ENCODE data around the gene ORC5. TPM values are rescaled to one million over a fixed set of nuclear protein-coding genes. Genes with fewer than 3 reads are reported as not detected.

ORC5 gene
- polyA plus RNA-seq, 3 donors = 2.8 to 7.9 (median 7.0) TPM

GRCh38 chr7:104089612-104090011, 118.2 kb downstream of the ORC5 start:
- no peak for DNase-seq
- 92% methylated on average over 2 of the region's 3 CpGs for WGBS (ENCODE audit: insufficient coverage)
- intact Hi-C loops (cut with micrococcal nuclease) = no loop called here
- Mint-ChIP-seq H3K27ac (no peak overlapping the region), H3K27me3 (ENCODE audit: low read depth in 3 of 3) (peaks cover 0 to 6% (median 5%) of the 10 kb centered on the region in 3 donors), H3K36me3 (no peaks in the 10 kb centered on the region), H3K4me1 (no peaks in the 10 kb centered on the region), H3K9me3 (peaks cover 0 to 4% (median 1%) of the 10 kb centered on the region in 7 donors), H3K4me3 (no peak overlapping the region)
- Histone ChIP-seq H3K27me3 (ENCODE audit: control insufficient read depth in 2 of 2, insufficient read depth in 2 of 2, low read length in 2 of 2) (no peaks in the 10 kb centered on the region), H3K9me3 (replicated peaks in 1 of 2; ENCODE audit: control insufficient read depth in 1 of 2, insufficient read depth in 1 of 2, low read length in 2 of 2) (no peaks in the 10 kb centered on the region), H3K9ac (ENCODE audit: insufficient read depth, low read length, poor library complexity, severe bottlenecking) (no peak overlapping the region), H3K27ac (ENCODE audit: low read depth in 1 of 2, low read length in 2 of 2) (no peak overlapping the region), H3K36me3 (replicated peaks in 1 of 2; ENCODE audit: control insufficient read depth in 1 of 2, insufficient read depth in 2 of 2, low read length in 2 of 2) (no peaks in the 10 kb centered on the region), H4K20me1 (ENCODE audit: insufficient read depth, low read length) (no peaks in the 10 kb centered on the region), H2AFZ (ENCODE audit: insufficient read depth, low read depth, low read length, poor library complexity, severe bottlenecking) (no peak overlapping the region), H3K4me2 (replicated peaks; ENCODE audit: extremely low read depth, low read length, poor library complexity, severe bottlenecking) (no peak overlapping the region), H3K4me1 (ENCODE audit: control insufficient read depth in 1 of 2, insufficient read depth in 2 of 2, low read length in 2 of 2) (no peaks in the 10 kb centered on the region), H3K79me2 (ENCODE audit: insufficient read depth, low read length) (no peaks in the 10 kb centered on the region), H3K4me3 (replicated peaks in 1 of 3; ENCODE audit: low read depth in 2 of 3, low read length in 3 of 3) (no peak overlapping the region)
- TF ChIP-seq CTCF (IDR thresholded peaks at IDR 0.05) = no peak

DNA sequence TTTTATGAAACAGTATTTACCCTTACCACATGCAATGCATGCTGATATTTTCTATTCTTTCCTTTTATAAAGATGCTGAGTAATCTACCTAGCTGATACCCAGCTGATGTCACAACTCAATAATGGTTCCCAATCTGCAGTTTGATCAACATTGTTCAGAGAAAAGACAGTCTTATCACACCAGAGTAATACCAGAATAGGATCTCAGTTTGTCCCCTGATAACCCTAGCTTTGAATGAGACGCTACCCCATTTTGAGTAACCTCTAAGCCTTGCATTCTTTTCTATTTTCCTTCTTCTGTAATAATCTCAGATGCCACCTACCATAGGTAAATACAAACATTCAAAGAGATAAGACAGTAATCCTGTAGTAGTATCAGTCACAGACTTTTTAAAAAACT, 118.8 kb downstream of the ORC5 start:
- no peak for TF ChIP-seq CTCF (IDR thresholded peaks at IDR 0.05)
- H3K4me2 ChIP-seq (replicated peaks; ENCODE audit: extremely low read depth, low read length, poor library complexity, severe bottlenecking) = no peak overlapping the region
- H3K4me1 ChIP-seq (ENCODE audit: control insufficient read depth in 1 of 2, insufficient read depth in 2 of 2, low read length in 2 of 2) = no peaks in the 10 kb centered on the region
- intact Hi-C loops (cut with micrococcal nuclease) = no loop called here
- H3K36me3 Mint-ChIP-seq = no peaks in the 10 kb centered on the region
- no CpG with 5 or more reads among the region's 1 CpG for WGBS (ENCODE audit: insufficient coverage)
- H3K4me3 ChIP-seq (replicated peaks in 1 of 3; ENCODE audit: low read depth in 2 of 3, low read length in 3 of 3) = no peak overlapping the region
- no peak overlapping the region for H3K9ac ChIP-seq (ENCODE audit: insufficient read depth, low read length, poor library complexity, severe bottlenecking)
- peaks cover 0 to 6% (median 5%) of the 10 kb centered on the region in 3 donors for H3K27me3 Mint-ChIP-seq (ENCODE audit: low read depth in 3 of 3)
- H3K9me3 ChIP-seq (replicated peaks in 1 of 2; ENCODE audit: control insufficient read depth in 1 of 2, insufficient read depth in 1 of 2, low read length in 2 of 2) = no peaks in the 10 kb centered on the region
- no peaks in the 10 kb centered on the region for H3K79me2 ChIP-seq (ENCODE audit: insufficient read depth, low read length)
- H3K4me1 Mint-ChIP-seq = no peaks in the 10 kb centered on the region
- H3K27me3 ChIP-seq (ENCODE audit: control insufficient read depth in 2 of 2, insufficient read depth in 2 of 2, low read length in 2 of 2) = no peaks in the 10 kb centered on the region
- H3K4me3 Mint-ChIP-seq = no peak overlapping the region
- H3K27ac ChIP-seq (ENCODE audit: low read depth in 1 of 2, low read length in 2 of 2) = no peak overlapping the region
- DNase-seq = no peak
- H3K9me3 Mint-ChIP-seq = peaks cover 0 to 4% (median 3%) of the 10 kb centered on the region in 7 donors
- H3K27ac Mint-ChIP-seq = no peak overlapping the region
- H4K20me1 ChIP-seq (ENCODE audit: insufficient read depth, low read length) = no peaks in the 10 kb centered on the region
- H3K36me3 ChIP-seq (replicated peaks in 1 of 2; ENCODE audit: control insufficient read depth in 1 of 2, insufficient read depth in 2 of 2, low read length in 2 of 2) = no peaks in the 10 kb centered on the region
- no peak overlapping the region for H2AFZ ChIP-seq (ENCODE audit: insufficient read depth, low read depth, low read length, poor library complexity, severe bottlenecking)

Other genes starting within 250 kb of the ORC5 start
- gene RELN, start 218.4 kb downstream of the ORC5 start, polyA plus RNA-seq = not detected
- not detected for gene LHFPL3, start 120.6 kb upstream of the ORC5 start, polyA plus RNA-seq